Sigmoid colon (tissue), 7 donors: Measurements from ENCODE around the gene ITGA5. TPM values are rescaled to one million over a fixed set of nuclear protein-coding genes. Genes with fewer than 3 reads are reported as not detected.

ENCODE experiments used
- DNase-seq: peaks from one replicate; pipeline ENCODE4 v3.0.0-alpha.2; 2019
- H3K27ac ChIP-seq, 4 donors: fragments of 200-600 bp; sonication (generic); one replicate each; pipeline ENCODE4 v1.5.1; 2016 to 2019; ENCODE audit warnings: mild to moderate bottlenecking in 1 of 4
- H3K27me3 ChIP-seq, 3 donors: fragments of 200-600 bp; sonication (generic); one replicate each; pipeline ENCODE4 v1.5.1; 2019; ENCODE audit warnings: mild to moderate bottlenecking in 1 of 3
- H3K36me3 ChIP-seq, 4 donors: fragments of 200-600 bp; sonication (generic); one replicate each; pipeline ENCODE4 v1.5.1; 2016 to 2019
- H3K4me1 ChIP-seq, 4 donors: fragments of 200-600 bp; sonication (generic); one replicate each; pipeline ENCODE4 v1.5.1; 2017 to 2019
- H3K4me3 ChIP-seq, 4 donors: fragments of 200-600 bp; sonication (generic); one replicate each; pipeline ENCODE4 v1.5.1; 2017 to 2019; ENCODE audit warnings: mild to moderate bottlenecking in 2 of 4, moderate library complexity in 1 of 4
- H3K9me3 ChIP-seq, 4 donors: fragments of 200-600 bp in 3 of 4; sonication (generic) in 3 of 4; one replicate each; pipeline versions ENCODE4 v1.5.1 to v1.6.1; 2013 to 2019
- EP300 ChIP-seq, 4 donors: sonication (generic); formaldehyde crosslinking; IDR thresholded peaks; one replicate each; pipeline ENCODE4 v1.6.1; 2017; ENCODE audit warnings: antibody characterized with exemption in 4 of 4
- POLR2A ChIP-seq, 2 donors: fragments of 450-650 bp; IDR thresholded peaks; one replicate each; pipeline ENCODE4 v1.6.1; 2016; ENCODE audit warnings: antibody characterized with exemption in 2 of 2, mild to moderate bottlenecking in 2 of 2, moderate library complexity in 2 of 2
- POLR2AphosphoS5 ChIP-seq, 4 donors: sonication (generic); formaldehyde crosslinking; IDR thresholded peaks; one replicate each; pipeline ENCODE4 v1.6.1; 2017; ENCODE audit warnings: antibody characterized with exemption in 4 of 4
- WGBS, 2 donors: extraction: QIAGEN DNeasy Blood & Tissue Kit; methylation state at CpG; one replicate each; pipeline ENCODE4 v1.1.7; 2013; 5-methylcytosine and 5-hydroxymethylcytosine counted together
- intact Hi-C: fragments of 100-400 bp; cut with DNase I; formaldehyde crosslinking; loops from one replicate; pipeline ENCODE4 v1.15.1; 2023
- polyA plus RNA-seq, 3 donors: library from polyadenylated mRNA; stranded (reverse); fragments of 200-250 nt; gene quantifications; one replicate each; pipeline ENCODE4 v1.2.3, GENCODE V29; 2013
- total RNA-seq, 4 donors: library from RNA; depleted of rRNA; stranded (reverse); fragments of >200 nt; gene quantifications; one replicate each; pipeline ENCODE4 v1.1.0, GENCODE V29; 2016
- TF ChIP-seq, protein P1 (sequence below), 4 experiments: fragments of 450-650 bp in 3 of 4; fragments of 200-600 bp in 1 of 4; IDR thresholded peaks; one replicate each; pipeline ENCODE4 v1.5.1; 2016 to 2019; ENCODE audit warnings: antibody characterized with exemption in 4 of 4, mild to moderate bottlenecking in 3 of 4, moderate library complexity in 2 of 4
- donor health status: healthy with polysubstance abuse.
- donor health status: Bipolar disorder and iron deficiency.
- donor health status: healthy.

Gene ITGA5
- total RNA-seq (100 to 1,000 TPM; 200 to 765 (median 459) TPM), polyA plus RNA-seq (10 to 100 TPM in 1 of 3 donors, 1 to 10 TPM in 2; 7.4 to 92.7 (median 7.8) TPM)

DNA sequence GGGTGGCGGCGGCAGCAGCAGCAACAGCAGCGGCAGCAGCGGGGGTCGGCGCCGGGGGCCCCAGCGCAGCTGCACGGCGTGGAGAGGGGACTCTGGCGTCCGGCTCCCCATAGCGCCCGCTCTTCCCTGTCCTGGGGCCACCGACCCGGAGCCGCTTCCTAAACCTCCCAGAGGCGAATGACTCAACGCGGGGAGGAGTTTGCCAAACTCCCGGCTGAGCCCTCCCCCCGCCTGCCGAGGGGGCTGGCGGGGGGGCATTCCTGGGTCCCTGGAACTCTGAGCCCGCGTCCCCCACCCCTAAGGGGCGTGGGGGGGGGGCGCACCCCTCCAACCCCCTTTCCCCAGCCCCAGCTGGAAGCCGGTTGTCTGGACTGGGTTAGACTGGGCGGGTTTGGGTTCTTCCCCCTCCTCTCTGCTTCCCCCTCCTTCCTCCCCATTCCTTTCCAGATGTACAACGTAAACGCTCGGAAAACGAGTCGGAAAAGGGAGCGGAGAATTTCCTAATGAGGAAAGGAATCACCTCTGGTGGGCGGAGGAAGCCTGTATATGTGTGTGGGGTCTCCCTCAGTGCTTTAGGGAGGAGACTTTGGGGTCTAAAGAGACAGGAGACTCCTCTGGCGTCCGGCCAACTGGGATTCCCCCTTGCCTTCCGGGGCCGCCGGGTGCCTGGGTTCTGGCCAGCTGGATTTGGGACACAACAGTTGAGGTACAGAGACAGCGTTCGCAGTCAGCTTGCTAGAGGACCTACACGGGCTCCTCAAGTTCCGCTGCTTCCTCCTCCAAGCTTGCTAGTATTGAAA lies at the start of gene ITGA5:
TSS of gene ITGA5 (minus strand) at position 179 of the 800 bp plus-strand sequence. CDS start at position 111, 68 bp downstream.
- Histone ChIP-seq H3K27me3 (no peaks in the 10 kb centered on the region), H3K4me1 (peaks cover 0 to 75% (median 63%) of the 10 kb centered on the region in 4 donors), H3K9me3 (no peaks in the 10 kb centered on the region), H3K27ac (peak within 1 kb of the TSS; percentile 96 to 100 (median 100)), H3K36me3 (peaks cover 0 to 10% (median 3%) of the 10 kb centered on the region in 4 donors), H3K4me3 (peak within 1 kb of the TSS; percentile 96 to 100 (median 100))
- WGBS, 2 donors = 4 to 5% methylated on average over 46 of the region's 46 CpGs
- intact Hi-C loops = loop anchor here (2.0 kb wide), 1 partner anchor 14 kb away; no protein-coding TSS in a partner anchor
- DNase-seq = peak; percentile 96
- peak; percentile 95 to 99 (median 98) for TF ChIP-seq POLR2AphosphoS5 (IDR thresholded peaks at IDR 0.05)
- TF ChIP-seq EP300 (IDR thresholded peaks at IDR 0.05) = peak in 3 of 4 donors; percentile 32 to 84 (median 69)
- TF ChIP-seq, protein P1, sequence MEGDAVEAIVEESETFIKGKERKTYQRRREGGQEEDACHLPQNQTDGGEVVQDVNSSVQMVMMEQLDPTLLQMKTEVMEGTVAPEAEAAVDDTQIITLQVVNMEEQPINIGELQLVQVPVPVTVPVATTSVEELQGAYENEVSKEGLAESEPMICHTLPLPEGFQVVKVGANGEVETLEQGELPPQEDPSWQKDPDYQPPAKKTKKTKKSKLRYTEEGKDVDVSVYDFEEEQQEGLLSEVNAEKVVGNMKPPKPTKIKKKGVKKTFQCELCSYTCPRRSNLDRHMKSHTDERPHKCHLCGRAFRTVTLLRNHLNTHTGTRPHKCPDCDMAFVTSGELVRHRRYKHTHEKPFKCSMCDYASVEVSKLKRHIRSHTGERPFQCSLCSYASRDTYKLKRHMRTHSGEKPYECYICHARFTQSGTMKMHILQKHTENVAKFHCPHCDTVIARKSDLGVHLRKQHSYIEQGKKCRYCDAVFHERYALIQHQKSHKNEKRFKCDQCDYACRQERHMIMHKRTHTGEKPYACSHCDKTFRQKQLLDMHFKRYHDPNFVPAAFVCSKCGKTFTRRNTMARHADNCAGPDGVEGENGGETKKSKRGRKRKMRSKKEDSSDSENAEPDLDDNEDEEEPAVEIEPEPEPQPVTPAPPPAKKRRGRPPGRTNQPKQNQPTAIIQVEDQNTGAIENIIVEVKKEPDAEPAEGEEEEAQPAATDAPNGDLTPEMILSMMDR (IDR thresholded peaks at IDR 0.05) = no peak
- TF ChIP-seq POLR2A (IDR thresholded peaks at IDR 0.05) = peak; percentile 90 to 95

- H3K36me3 ChIP-seq = peaks cover 0 to 11% (median 3%) of the 10 kb centered on the region in 4 donors
- H3K4me1 ChIP-seq = peaks cover 0 to 21% (median 14%) of the 10 kb centered on the region in 4 donors
- H3K4me3 ChIP-seq = no peak overlapping the region
- H3K9me3 ChIP-seq = no peaks in the 10 kb centered on the region
- no peak for TF ChIP-seq EP300 (IDR thresholded peaks at IDR 0.05)
- no peak for TF ChIP-seq POLR2AphosphoS5 (IDR thresholded peaks at IDR 0.05)
- TF ChIP-seq, protein P1 (IDR thresholded peaks at IDR 0.05) = no peak
- no peak for TF ChIP-seq POLR2A (IDR thresholded peaks at IDR 0.05)
- intact Hi-C loops = no loop called here
- H3K27me3 ChIP-seq = no peaks in the 10 kb centered on the region
- peak overlapping the region in 1 of 4 donors; percentile 40 for H3K27ac ChIP-seq
- WGBS, 2 donors = 8 to 50% methylated on average over 1 of the region's 1 CpG
- no peak for DNase-seq
These were observed 46.9 kb upstream of the ITGA5 start for GRCh38 chr12:54465857-54466523.

DNA sequence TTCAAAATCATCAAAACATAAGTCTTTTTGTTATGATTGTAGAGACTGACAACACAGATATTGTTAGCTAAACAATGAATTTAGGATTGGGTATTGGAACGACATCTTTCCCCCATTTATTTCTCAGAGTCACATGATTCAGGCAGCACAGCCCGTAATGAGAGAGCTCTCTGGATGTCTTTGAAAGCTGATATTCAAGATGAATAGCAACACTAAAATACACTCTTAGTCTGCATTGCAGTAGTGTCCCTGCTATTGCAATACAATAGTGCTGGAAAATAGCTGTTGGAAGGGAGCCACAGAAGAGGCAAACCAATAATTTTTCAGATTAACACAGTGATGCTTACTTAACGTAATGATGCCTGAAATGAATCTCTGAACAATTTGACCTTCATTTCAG lies 44.4 kb upstream of the ITGA5 start:
- peaks cover 0 to 7% (median 3%) of the 10 kb centered on the region in 4 donors for H3K36me3 ChIP-seq
- H3K9me3 ChIP-seq = no peaks in the 10 kb centered on the region
- WGBS, 2 donors = 49 to 61% methylated on average over 3 of the region's 3 CpGs
- H3K4me3 ChIP-seq = no peak overlapping the region
- TF ChIP-seq POLR2AphosphoS5 (IDR thresholded peaks at IDR 0.05) = no peak
- TF ChIP-seq, protein P1 (IDR thresholded peaks at IDR 0.05) = no peak
- TF ChIP-seq EP300 (IDR thresholded peaks at IDR 0.05) = no peak
- TF ChIP-seq POLR2A (IDR thresholded peaks at IDR 0.05) = no peak
- no peaks in the 10 kb centered on the region for H3K27me3 ChIP-seq
- intact Hi-C loops = no loop called here
- H3K4me1 ChIP-seq = peaks cover 0 to 24% (median 21%) of the 10 kb centered on the region in 4 donors
- no peak for DNase-seq
- peak overlapping the region in 2 of 4 donors; percentile 8 to 22 for H3K27ac ChIP-seq

DNA sequence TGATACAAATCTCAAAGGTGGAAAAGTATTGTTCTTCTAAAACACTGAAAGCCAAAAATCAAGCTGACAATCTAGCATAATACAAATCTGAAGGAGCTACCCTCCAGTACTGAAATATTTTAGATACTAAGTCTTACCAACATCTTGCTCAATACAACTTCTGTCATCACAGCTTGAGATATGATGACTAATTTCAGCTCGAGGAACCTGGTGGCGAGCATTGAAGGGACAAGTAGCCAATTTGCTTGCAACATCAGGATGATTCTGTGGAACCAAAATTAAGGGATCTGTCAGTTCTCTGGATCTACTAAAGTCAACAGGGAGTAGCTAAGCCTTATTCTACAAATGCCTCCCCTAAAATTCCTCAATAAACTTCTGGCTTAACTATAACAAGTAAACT lies 44.0 kb upstream of the ITGA5 start:
- H3K27me3 ChIP-seq = no peaks in the 10 kb centered on the region
- H3K27ac ChIP-seq = peak overlapping the region in 2 of 4 donors; percentile 8 to 43
- no peaks in the 10 kb centered on the region for H3K9me3 ChIP-seq
- intact Hi-C loops = no loop called here
- peaks cover 0 to 27% (median 24%) of the 10 kb centered on the region in 4 donors for H3K4me1 ChIP-seq
- H3K4me3 ChIP-seq = no peak overlapping the region
- no peak for TF ChIP-seq EP300 (IDR thresholded peaks at IDR 0.05)
- peak in 3 of 4 donors; percentile 32 to 46 (median 36) for TF ChIP-seq POLR2AphosphoS5 (IDR thresholded peaks at IDR 0.05)
- H3K36me3 ChIP-seq = peaks cover 0 to 3% (median under 1%) of the 10 kb centered on the region in 4 donors
- 67 to 69% methylated on average over 2 of the region's 2 CpGs for WGBS, 2 donors
- DNase-seq = peak; percentile 75
